Stimulated activated CD4-positive, alpha-beta T cell treated with anti-CD3 and anti-CD28 coated beads, Interleukin-1b, Interleukin-23, amount 100 ng/mL, for 48 hours (primary cell): ENCODE measurements around the gene RNU1-2.
"Not testable (repeated sequence)": the region's sequence is repeated elsewhere in the genome, so short reads cannot be mapped to it uniquely, and the experiment has no call there.

Source experiments
- DNase-seq: peaks from one replicate; pipeline ENCODE4 v3.0.0-alpha.2; 2020

The RNU1-2 gene

DNA sequence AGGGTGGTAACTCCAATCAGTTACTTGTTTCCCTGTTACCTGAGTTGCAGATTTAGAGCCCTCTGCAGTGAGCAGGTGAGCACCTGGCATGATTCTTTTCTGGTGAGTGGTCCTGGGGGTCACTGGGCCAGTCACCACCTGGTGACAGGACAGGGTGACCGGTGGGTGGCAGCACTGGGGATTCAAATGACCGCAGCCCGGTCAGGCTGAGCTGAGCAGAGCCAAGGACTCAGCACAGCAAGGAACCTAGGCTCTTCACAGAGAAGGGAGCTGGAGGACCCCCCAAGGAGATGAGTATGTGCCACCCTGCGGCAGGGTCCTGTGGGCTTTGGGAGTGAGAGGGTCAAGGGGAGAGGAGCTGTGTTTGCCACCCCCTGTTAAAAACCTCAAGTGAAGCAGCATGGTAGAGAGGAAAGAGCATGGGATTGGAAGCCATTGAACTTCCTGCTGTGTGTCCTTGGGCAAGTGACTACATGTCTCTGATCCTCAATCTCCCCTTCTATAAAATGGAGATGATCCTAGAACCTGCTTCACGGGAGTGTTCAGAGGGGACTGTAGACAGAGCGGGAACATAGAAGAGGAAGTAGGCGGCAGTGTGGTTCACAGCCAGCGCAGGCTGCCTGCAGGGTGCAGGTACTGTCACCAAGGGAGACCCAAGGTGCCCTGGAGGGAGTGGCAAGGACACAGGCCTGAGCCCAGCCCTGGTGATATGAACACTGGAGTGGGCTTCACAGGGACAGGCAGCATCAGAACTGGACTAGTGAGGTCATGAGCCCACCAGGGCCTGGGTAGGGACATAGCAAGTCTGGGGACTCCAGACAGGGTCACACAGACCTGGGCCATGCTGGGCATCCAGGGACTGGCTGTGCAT, 16.3 kb downstream of the RNU1-2 start:
- not testable (repeated sequence) for DNase-seq

DNA sequence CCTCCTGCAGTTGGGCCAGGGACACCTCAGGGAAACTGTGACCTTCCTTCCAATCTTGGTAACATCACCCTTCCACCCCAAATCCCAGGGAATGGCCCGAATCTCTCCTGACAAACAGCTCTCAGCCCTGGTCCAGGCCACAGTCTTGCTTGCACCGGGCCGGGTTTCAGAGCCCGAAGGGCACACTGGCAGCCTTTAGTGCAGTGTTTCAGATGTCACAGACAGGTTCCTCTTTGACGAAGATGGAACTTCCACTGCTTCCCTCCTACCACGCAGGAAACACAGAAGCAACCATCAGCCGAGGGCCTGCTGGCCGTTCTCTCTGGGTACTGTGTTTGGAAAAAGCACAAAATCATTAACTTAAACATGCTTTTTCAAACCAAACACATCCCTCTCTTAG, 17.0 kb downstream of the RNU1-2 start:
- not testable (repeated sequence) for DNase-seq

- no peak for DNase-seq
Measured at GRCh38 chr1:16913181-16913832, 17.5 kb downstream of the RNU1-2 start.

DNA sequence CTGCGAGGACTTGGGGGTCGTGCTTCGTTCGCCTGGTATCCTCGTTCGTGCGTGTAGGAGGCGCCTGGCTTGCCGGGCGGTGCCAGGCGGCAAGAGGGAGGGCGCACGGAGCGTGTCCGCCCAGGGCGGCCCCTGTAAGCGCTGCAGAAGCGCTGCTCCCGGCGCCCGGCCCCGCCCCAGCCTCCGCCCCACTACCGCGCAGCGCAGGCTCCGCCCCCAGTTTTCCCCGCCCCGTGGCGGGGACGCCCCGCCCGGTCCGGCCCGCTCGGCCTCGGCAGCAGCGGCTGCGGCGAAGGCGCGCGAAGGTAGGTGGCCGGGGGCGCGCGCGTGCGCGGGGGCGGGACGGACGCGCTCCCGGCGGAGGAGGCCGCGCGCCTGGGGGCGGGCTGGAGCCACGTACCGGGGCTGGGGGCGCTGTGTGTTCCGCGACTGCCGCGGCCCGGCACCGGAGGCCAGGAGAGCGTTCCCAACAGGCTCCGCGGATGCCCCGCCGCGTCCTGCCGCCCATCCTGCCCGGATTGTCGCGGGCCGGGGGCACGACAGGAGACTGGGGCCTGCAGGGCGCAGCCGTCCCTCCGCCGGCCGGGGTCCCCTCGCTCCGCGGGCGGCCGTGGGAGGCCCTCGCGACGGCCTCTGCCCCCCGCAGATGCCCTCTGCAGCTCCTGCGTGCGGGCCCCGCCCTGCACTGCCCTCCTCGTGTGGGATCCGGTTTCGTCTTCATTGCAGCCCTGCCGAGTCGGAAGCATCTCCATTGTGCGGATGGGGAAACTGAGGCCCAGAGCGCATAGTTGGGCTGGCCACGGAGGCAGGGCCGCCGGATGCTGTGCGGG, 18.3 kb downstream of the RNU1-2 start:
- peak; percentile 92 for DNase-seq

DNA sequence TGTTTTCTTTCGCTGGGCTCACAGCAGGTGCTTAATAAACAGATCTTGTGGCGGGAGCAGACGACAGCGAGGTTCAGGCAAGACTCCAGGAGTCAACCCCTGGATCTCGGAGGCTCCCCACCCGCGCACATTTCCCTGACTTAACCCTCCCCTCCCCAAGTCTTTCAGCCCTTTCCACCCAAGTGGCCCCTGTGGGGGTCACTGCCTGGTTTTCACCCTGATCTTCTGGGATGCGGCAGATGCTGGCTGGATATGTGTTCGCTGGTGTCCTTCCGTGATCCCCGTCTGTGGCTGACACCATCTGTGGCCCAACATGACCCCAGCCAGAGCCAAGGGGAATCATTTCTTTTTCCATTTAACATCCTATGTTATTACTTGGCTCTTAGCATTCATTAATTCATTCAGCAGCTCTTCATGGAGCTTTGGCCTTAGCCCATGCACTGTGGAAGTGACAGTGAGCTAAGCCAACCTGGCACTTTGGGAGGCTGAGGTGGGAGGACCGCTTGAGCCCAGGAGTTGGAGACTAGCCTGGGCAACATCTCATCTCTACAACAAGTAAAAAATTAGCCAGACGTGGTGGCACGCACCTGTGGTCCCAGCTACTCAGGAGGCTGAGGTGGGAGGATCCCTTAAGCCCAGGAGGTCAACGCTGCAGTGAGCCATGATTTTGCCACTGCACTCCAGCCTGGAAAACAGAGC, 19.3 kb downstream of the RNU1-2 start:
- not testable (repeated sequence) for DNase-seq

DNA sequence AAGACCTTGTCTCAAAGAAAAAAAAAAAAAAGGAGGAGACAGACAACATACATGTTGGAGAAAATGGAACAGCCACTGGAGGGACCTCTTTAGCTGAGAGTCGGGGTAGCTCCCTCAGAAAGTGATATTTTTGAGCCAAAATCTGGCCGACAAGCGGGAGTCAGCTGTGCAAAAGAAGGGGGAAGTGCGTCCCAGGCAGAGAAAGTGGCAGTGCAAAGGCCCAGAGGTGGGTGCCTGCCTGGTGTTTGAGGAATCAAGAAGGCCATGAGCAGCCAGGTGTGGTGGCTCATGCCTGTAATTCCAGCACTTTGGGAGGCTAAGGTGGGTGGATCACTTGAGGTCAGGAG, 19.8 kb downstream of the RNU1-2 start:
- DNase-seq = no peak

- not testable (repeated sequence) for DNase-seq
Measured at GRCh38 chr1:16916036-16916880, 20.5 kb downstream of the RNU1-2 start.

- DNase-seq = no peak
Measured at GRCh38 chr1:16918371-16918770, 22.6 kb downstream of the RNU1-2 start.

- DNase-seq = not testable (repeated sequence)
Measured at GRCh38 chr1:16918936-16919665, 23.3 kb downstream of the RNU1-2 start.

DNA sequence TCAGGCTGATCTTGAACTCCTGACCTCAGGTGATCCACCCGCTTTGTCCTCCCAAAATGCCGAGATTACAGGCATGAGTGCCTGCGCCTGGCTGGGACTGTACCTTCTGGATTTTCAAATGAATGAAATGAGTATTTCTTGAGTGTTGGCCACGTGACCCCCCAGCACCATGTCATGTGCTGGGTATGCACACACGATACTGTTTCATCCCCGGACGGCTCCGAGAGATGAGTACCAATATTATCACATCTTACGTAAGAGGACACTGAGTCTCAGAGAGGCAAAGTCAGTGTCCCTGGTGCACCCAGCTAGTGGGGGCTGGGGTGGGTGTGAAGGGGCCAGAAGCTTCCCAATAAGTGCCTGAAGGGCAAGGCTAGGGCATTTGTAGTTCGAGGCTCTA, 25.2 kb downstream of the RNU1-2 start:
- no peak for DNase-seq

DNA sequence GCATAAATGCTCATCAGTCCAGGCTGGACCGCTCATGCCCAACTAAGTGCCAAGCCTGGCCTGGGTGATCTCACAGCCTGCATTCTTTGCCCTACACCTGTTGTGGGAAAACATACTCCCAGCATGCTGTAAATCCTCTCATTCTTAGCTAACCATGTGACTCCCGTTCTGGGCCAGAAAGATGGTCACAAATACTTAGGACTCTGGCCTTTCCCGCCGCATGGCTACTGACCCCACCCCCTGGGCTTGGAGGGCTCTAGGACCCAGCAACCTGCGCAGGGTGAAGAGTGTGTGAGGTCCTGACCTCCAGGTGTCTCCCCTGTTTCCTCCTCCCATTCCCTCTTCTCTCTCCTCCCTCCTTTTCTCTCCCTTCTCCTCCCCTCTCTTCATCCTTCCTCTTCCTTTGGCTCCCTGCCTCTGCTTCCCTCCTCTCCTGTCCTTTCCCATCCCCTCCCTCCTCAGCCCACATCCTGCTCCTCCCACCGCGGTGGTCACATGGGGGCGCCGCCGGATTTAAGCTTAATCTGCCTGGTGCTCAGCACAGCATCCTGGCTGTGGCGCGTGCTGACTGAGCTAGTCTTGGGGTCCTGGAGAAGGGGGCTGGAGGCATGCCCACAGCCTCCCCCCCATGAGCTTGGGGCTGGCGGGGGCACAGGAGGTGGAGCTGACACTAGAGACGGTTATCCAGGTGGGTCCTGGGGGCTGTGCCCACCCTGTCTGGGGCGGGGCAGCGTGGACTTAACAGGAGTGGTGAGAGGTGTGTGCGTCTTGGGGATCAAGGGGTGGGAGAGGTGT, 25.8 kb downstream of the RNU1-2 start, which contains the start of gene CROCC:
CROCC (plus strand) TSS at position 541 of the 795 bp plus-strand sequence; CDS start at position 629, 88 bp downstream.
- DNase-seq = peak; percentile 50

- no peak for DNase-seq
Measured at GRCh38 chr1:16922466-16922865, 26.7 kb downstream of the RNU1-2 start.

DNA sequence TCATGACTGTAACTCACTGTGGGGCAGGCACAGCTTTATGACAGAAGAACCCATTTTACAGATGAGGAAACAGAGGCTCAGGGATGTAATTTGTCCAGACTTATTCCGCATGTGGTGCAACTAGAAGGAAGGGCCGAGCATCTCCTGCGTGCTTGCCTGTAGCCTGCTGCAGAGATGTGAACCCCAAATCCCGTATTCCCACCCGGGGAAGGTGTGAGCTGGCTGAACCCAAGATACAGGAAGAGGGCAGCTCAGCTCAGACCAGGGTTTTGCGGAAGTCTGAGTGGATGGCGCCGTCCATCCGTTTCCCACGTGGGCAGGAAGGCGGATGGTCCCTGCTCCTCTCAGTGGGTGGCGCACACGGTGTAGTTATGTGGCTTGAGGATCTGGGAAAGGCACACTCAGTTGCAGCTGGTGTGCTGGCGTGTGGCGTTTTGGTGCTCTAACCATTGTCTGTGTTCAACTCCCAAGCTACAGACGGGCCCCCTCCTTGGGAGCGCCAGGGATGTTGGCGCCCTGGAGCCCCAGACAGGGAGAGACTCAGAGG, 27.2 kb downstream of the RNU1-2 start:
- no peak for DNase-seq

DNA sequence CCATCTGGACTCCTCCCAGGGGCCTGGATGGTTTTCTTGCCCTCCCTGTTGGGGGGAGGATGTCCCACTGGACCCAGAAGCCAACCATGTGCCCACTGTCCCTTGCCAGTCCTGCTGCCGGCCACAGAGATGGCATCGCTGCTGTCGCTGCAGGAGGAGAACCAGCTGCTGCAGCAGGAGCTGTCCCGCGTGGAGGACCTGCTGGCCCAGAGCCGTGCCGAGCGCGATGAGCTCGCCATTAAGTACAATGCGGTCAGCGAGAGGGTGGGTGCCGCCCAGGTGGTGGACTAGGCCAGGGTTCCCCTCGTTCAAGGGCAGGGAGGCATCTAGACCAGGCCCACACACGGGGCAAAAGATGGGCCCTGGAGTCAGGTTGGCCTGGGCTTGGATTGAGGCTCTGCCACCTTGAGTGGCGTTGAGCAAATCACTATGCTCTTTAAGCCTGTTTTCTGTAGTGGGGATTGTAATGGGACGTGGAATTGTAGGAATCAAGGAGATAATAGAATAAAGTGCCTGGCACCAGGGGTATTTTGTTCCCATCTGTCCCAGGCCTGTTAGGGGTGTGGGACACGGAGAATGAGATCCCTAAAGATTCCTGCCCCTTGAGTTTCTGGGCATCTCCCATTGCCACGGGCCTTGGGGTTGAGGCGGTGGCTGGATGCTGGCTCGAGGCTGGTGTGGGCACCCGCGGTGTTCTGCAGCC, 28.6 kb downstream of the RNU1-2 start:
- no peak for DNase-seq

DNA sequence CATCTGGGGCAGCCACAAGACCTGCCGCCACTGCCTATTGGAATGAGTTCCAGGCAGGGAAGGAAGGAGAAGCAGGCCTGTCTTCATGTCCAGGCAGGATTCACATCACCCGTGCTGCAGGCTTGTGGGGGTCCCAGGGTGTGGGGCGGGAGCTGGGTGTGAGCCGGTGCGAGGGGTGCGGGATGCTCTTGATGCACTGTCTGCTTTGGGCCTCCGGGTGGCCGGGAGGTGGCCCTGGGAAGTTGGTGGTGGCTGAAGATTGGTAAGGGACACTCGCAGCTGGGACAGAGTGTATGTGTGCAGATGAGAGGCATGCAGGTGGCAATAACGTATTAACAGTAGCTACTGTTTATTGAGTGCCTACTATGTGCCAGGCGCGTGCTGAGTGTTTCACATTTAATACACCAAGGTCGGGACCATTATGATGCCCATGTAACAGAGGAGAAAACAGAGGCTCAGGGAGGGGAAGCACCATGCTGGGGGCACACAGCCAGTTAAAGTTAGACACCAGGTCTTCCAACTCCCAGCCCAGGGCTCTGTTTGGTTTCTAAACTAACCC, 29.2 kb downstream of the RNU1-2 start:
- DNase-seq = no peak

- no peak for DNase-seq
Measured at GRCh38 chr1:16925635-16926490, 30.1 kb downstream of the RNU1-2 start.

GRCh38 chr1:16926491-16927073, 30.8 kb downstream of the RNU1-2 start:
- DNase-seq = no peak
